ENCODE measurements around the gene SEL1L2.

SEL1L2 gene

DNA sequence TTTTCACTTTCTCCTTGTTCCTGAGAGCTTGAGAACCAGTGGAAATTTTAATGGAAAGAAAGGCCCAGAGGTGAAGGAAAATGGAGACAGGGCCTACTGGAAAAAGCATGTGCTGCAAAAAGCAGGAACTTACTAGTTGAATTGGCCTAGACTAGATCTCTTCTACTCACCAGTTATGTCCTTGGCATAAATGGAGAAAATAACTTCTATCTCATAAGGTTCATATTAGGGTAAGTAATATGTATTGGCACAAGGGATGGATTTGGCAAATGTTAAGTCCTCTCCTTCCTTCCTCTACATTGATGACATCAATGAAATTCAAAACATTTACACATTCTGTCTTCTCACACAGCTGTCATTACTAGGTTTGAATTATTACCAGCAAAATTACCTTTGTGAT is 131.5 kb downstream of the SEL1L2 start:
- DNase-seq: no peak

DNA sequence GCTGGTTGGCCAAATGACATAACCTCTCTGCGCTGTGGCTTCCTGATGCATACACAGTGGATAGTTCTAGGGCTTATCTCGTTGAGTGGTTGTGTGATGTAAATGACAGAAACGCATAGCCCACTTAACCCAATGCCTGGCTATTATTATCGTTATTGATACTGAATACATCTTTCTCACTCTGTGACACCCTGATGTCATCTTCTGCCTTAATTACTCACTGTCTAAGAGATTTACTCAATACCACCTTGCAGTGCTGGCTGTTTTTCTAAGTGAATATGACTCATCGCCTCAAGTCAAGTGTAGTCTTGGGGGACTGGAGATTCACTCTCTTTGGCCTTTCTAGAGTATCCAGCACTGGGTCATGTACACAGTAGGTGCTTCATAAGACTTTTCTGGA is 132.0 kb downstream of the SEL1L2 start:
- DNase-seq: no peak

DNA sequence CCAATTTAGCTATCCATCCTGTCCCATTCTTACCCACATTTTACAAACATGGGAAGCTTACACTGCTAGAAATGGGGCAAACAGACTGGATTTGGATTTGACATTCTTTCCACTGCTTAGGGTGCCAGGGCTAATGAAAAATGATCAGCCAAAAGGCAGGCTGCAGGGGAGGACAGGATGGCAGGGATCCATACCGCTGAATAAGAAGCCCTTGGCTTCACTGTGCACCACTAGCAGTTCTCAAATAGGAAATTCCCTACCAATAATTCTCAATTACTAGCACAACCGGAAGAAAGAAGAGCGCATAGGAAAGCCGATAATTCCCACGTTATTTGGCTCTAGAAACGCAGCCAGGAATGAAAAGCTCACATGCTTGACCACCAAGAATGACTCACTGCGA is 132.5 kb downstream of the SEL1L2 start:
- DNase-seq: no peak

DNA sequence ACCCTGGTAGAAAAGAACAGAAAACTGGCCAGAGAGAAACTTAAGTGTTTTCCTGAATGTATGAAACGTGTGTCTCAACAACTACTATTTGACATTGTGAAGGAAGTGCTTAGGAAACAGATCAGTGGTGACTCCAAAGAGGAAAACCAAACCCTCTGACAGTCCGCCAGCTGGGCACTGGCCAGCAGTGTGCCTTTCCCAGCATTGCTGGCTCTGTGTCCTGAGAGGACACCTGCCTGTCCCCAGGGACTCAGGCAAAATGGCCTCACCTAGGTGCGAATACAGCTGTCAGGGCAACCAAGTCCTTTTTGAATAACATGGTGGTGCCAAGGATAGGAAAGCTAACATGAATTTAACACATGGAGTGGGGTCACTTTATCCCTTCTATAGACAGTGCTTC is 133.1 kb downstream of the SEL1L2 start:
- DNase-seq: no peak

DNA sequence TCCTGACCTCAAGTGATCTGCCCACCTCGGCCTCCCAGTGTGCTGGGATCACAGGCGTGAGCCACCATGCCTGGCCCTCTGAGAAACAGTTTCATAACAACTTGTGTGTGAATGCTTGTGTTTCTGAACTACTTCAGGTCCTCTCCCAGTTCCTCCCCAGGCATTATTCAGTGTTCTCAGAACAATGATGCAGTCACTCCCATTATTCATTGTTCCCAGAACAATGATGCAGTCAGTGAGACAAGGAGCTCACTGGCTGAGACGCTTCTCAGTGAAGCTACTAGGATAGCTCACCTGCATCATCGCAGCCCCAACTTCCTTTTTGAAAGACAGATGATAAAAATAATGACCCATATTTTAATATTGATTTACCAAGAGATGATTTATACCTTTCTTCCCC is 134.1 kb downstream of the SEL1L2 start:
- DNase-seq: no peak

DNA sequence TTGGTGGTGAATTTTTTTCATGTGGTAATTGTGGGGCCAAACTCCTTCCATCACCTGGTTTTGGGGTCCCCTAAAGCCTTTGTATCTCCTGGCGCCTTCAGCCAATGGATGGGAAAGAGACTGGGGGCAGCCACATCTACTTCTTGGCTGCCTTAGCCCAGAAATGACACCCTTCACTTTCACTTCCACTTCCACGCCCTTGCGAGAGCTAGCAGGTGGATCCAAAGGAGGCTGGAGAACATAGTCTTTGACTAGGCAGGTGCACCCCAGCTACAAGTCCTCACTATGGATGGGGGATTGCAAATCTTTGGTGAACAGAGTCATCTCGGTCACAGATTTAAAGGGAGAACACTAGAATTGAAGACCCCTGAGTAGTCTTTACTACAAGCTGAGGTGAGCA is 134.8 kb downstream of the SEL1L2 start:
- no peak for DNase-seq

DNA sequence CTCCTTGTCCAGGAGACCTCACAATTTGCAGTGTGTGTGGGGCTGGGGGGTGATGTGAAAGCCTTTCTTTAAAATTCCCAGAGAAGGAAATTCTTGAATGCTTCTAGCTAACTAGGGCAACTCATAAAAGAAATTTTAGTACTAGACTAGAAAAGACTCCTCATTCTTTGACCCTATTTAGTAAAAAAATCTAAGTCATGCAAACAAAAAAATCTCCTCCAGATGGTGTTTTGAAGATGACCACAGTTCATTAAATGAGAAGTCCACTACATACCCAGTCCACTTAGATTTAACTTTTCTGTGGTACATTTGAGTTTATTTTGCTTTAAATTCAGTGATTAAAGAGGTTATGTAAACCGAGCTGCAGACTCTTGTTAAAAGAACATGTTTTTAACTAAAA is 138.1 kb downstream of the SEL1L2 start:
- no peak for DNase-seq

DNA sequence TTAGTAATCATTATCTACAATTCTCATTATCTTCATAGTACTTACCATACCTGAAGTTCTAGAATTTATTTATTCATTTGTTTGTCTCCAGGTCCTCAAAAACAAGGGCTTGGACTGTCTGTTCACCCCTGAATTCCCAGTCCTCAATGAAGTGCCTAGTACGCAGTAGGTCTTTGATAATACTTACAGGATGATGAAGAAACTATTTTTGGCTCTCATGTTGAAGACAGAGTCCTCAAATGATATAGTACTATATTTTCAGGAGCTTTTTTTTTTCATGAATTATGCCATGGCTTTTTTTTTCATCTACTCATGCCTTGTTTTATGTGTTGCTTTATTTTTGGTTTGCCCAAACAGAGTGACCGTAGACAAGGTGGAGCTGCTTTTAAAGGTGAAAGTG is 139.1 kb downstream of the SEL1L2 start:
- no peak for DNase-seq

DNA sequence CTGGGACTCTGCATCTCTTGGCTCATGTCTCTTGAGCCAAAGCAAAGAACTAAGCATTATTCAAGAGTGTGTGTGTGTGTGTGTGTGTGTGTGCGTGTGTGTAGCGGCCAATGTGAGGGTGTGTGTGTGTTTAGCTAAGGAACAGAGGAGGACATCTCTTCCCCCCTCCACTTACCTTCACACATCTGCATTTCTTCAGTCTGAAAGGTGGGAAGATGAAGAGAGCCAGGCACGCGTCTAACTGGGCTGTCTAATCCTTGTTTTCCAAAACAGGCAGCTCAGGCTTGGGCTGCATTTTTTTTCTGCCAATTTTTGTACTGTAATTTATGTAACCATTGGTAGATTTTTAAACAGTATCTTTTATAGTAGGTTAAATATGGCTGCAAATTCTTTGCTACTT is 146.1 kb downstream of the SEL1L2 start:
- DNase-seq: no peak

DNA sequence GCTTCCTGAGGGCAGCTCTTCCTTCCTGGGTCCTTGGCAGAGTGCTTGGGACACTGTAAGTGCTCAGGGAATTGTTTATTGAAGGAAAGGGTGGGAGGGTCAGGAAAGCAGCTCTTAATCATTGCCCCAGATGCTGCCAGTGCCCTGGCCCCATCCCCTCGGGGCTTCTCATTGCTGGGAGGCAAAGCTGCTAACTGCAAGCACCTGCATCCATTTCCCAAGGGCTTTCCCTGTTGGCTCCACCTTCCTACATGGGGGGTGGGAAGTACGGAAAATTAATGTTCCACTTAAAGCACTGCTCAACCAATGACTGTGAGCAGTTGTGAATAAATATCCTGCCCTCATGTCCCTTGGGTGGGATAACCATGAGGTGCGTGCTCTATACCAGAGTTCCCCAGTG is 149.2 kb downstream of the SEL1L2 start:
- no peak for DNase-seq

DNA sequence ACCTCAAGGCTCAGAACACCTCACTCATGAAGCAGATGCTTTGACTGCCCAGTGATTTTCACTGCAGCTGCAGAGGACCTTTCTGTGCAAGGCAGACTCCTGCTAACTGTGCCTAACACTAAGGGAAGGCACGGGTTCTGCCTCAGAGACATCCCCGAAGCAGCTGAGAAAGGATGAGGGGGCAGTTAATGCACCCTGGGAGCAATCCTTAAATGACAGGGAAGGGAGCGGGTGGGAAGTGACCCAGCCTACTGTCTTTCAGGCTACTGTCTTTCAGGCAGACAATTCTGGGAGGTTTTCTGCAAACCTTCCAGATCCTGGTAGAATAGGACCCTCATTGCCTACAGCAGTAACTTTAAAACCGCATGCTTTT is 150.3 kb downstream of the SEL1L2 start:
- no peak for DNase-seq

DNA sequence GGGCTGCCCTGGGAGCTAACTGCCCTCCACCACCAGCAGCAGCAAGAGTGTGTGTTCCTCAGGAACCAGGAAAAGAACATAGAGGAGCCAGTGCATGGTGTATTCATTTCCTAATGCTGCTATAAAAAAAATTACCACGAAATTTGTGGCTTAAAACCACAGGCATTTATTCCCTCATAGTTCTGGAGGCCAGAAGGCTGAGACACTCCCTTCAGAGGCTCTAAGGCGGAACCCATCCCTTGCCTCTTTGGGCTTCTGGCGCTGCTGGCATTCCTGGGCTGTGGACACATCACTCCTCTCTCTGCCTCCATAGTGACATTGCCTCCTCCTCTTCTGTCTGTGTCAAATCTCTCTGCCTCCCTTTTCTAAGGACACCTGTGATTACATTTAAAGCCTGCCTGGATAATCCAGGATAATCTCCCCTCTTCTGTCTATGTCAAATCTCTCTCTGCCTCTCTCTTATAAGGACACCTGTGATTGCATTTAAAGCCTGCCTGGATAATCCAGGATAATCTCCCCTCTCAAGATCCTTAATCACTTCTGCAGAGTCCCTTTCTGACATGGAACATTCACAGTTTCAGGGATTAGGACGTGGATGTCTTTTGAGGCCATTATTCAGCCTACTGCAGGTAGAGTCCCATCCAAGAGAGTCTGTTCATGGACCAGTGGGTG is 150.9 kb downstream of the SEL1L2 start:
- no peak for DNase-seq

DNA sequence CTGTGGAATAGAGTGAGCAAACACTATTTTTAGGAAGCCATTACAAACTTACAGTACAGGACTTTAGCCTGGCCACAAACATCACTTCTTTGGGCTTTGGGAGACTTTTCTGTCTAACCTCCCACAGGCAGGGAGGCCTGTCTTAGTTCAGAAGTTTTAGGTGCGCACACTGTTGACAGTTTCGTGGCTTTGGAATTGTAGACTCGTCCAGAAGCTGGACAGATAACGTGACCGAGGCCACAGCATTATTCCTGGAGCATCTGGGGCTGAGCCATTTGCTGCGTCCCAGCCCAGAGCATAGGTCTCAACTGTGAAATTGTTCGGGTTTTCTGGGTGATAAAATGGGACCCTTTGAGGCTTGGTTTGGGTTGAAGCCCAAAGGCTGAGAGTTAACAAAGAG is 151.8 kb downstream of the SEL1L2 start:
- no peak for DNase-seq

DNA sequence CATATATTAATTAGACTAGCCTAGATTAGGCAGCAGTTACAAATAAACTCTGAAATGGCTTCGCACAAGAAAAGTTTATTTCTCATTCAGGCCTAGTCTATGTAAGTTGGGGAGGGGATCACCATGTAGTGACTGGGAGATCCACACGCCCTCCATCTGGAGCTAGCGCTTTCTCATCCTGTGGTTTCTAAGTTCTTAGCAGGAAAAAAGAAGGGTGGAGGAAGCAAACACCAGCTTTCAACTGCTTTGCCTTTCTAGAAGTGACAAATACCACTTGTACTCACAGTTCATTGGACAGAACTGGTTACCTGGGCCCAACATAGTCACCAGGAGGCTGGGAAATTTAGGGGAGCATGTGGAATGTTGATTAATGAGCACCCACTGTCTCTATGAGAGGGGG is 158.9 kb downstream of the SEL1L2 start:
- no peak for DNase-seq

DNA sequence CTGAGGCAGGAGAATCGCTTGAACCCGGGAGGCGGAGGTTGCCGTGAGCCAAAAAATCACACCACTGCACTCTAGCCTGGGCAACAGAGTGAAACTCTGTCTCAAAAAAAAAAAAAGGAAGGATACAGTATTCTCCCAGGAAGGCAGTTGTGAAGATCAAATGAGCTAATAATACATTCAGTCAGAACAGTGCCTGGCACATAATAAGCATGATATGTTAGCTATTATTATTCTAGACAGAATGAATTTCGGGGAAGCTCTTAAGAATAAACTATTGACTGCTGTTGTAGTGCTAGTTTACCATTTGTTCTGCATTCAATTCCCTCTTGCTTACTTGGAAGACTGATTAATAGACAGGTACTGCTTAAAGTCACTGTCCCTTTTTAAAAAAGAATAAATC is 164.9 kb downstream of the SEL1L2 start:
- DNase-seq: no peak

DNA sequence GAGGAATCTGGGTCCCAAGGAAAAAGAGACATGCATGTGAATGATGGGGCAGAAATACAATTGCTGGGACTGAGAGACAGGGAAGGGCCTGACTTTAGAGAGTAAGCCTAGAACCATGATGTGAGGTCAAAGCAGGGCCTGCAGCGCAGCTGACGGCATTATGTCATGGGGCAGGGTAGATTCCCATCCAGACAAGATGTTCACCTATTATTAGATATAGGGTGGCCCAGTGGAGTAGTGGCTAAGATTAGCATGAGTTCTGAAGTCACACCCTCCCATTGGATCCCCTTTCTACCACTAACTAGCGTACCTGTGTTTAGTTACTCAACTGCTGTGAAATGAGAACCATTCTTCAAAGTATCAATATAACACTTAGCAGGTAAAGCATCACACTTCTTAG is 166.0 kb downstream of the SEL1L2 start:
- no peak for DNase-seq

DNA sequence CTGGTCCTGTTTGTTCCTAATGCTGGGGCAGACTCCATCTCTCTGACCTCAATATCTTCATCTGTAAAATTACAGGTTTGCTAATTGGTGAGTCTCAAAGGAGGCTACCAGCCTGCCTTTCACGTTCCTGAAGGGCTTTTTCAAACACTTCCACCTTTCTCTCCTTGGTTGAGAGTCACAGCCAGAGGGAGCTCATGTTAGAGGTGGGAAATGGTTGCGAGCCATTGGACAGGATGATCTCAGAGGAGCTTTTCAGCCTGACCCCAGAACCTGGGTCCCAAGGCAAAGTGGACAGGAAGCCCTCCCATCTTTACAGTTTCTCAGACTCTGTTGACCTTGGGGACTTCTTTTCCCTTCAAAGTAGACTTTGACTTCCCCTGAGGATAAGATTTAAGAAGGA is 168.0 kb downstream of the SEL1L2 start:
- DNase-seq: no peak

DNA sequence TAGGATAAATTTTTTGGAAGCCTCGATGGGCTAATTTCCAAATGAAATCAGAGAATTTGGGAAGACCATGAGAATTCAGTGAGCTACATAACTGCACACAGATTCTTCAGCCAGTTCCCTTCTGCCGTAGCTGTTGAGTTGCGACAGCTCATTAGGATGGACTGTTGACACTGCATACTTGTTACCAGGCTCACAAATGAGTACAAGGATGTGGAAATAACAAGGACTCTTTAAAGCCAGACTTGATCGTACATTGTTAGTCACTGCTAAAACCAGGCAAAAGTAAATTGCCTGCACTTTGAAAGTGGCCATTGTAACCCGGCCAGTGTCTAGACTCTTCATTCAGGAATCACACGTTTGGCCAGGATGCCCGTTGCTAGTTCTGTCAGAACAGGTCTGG is 168.5 kb downstream of the SEL1L2 start:
- DNase-seq: no peak

DNA sequence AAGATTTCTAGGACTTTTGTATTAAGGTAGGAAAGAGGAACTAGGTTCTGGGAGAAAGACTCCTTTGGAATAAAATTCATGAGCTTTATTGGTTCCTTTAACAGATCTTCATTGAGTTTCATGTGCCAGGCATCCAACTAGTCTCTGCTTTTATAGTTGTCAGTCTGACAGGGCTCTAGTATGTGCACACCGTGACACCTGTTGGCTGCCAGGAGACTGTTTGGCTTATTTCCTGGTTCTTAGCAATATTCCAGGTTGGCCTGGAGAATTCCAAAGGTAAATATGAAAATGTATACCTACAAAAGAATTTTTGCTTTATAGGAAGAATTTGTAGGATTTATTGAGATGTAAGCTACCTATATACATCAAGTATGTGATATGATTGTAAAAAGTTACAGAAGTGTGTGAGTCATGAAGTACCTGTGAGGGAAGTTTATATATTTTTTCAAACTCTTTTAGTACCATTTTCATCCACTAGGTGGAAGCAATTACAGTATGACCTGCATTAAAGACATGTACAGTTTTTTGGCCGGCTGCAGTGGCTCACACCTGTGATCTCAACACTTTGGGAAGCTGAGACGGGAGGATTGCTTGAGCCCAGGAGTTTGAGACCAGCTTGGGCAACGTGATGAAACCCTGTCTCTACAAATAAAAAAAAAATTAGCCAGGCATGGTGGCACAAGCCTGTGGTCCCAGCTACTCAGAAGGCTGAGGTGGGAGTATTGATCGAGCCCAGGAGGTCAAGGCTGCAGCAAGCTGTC is 170.3 kb downstream of the SEL1L2 start:
- peak in 1 of 2 experiments; percentile 70 for DNase-seq

DNA sequence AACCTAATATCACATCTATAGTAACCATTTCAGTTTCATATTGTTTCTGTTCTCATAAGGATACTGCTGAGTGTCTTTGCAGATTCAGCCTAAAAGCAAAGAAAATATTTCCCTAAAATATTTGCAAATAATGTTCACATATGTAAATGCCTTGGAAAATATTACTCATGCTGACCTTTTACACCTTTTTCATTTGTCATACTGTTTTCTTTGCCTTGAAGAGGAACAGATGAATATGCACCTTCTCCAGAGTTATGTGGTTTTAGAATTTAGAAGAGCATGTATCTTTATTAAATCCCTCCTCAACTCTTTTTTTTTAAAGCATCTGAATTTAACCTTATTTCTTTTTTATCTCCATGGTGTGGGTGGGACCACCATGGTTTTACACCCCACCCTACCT is 173.1 kb downstream of the SEL1L2 start:
- no peak for DNase-seq

DNA sequence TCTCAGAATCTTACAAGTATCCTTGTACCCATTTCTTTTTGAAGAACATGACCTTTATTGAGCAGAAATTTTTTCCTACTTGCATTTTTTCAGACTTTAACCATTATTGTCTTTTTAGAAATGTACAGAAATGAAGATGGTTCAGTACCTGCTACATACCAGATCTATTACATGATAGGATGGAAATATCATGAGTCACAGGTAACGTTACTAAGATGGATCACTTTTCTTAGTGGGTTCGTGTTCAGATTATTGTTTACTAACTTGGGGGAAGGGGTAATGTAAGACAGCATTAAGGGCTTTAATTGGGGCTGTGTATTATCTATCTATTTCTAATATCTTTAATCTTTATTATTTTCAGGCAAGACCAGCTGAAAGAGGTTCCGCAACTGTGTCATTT is 173.7 kb downstream of the SEL1L2 start:
- DNase-seq: no peak

DNA sequence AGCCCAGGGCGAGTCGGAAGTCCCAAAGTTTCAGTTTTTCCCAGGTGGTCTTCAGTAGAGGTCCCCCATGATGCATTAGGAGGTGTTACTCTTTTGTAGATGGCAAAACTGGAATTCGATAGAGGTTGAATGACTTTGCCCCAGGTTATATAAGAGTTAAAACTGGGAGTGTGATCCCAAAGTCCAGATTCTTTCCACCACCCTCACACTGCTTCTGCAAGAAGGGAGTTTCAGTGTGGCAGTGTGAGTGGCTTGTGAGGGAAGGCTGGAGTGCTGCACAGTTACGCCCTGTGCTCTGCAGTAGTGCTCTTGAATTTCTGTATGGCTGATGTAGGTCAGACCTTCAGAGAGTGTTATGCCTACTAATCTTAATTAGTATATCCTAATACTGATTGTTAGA is 175.7 kb downstream of the SEL1L2 start:
- DNase-seq: no peak

DNA sequence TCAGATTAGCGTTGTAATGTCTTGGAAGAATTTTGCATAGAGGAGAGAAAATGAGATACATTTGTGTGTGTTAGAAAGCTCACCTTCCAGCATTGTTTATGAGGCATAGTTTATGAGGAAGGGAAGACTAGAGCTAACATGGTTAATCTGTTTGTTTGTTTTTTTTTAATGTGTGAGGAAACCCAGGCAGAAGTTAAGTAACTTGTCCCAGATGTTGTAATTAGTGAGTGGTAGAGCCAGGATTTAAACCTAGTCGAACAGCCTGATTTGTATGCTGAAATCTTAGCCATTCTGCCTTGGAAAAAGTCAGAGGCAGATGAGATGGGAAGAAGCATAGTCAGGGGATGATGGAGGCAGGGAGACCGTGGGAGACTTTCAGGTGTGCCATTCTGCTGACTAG is 176.5 kb downstream of the SEL1L2 start:
- DNase-seq: no peak

DNA sequence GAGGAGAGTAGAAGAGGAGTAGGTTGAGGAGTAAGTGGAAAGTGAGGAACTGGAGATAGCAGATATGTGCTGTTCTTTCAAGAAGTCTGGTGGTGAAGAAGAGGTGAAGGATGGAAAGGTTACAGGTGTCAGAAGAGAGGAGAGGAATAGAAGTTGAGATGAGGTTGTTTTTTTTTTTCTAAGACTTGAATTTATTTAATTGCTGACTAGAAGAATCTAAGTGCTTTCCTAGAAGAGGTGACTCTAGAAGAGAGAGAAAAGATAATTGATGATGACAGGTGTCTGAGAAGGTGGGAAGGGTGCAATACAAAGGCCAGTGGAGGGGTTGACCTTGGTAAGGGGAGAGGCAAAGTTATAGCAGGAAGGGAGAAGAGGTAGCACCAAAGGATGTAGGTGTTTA is 180.0 kb downstream of the SEL1L2 start:
- no peak for DNase-seq

DNA sequence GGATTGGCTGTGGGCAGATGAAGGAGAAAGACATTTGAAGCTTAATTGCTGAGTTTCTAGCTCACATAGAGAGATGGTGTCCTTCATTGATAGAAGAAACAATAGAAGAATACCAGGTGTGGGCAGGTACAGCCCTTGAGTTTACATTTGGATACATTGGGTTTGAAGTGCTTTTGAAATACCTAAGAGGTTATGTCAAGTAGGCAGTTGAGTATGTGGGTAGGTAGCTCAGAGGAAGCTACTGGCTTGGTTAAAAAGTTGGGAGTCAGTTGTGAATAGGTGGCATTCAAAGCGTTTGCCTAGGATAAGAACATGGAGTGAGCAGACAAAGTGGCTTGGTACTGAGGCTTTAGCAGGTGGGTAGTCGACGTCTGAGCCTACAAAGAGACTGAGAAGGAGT is 180.6 kb downstream of the SEL1L2 start:
- DNase-seq: no peak
